HG03159 (cell line): ENCODE results near the gene PPP2R3B.
"Not testable (repeated sequence)": the region's sequence is repeated elsewhere in the genome, so short reads cannot be mapped to it uniquely, and the experiment has no call there.

Experiments used
- ATAC-seq: cut with Tn5 transposase; IDR thresholded peaks from one replicate; pipeline ENCODE4 v1.9.1; 2021; ENCODE audit warnings: mild to moderate bottlenecking, moderate library complexity; ENCODE audit not compliant: unreplicated experiment

The PPP2R3B gene

GRCh38 chrX:404656-405055 is 17.9 kb upstream of the PPP2R3B start:
- ATAC-seq = no peak

- ATAC-seq = no peak
Observed at GRCh38 chrX:402857-403256, 16.1 kb upstream of the PPP2R3B start.

GRCh38 chrX:400258-400657 is 13.6 kb upstream of the PPP2R3B start:
- no peak for ATAC-seq

- ATAC-seq = no peak
Observed at GRCh38 chrX:397575-397974, 10.9 kb upstream of the PPP2R3B start.

- ATAC-seq = no peak
Observed at GRCh38 chrX:394830-395229, 8.1 kb upstream of the PPP2R3B start.

- no peak for ATAC-seq
Observed at GRCh38 chrX:392575-392846, 5.8 kb upstream of the PPP2R3B start.

GRCh38 chrX:391717-392574 is 5.2 kb upstream of the PPP2R3B start:
- ATAC-seq = no peak

- no peak for ATAC-seq
Observed at GRCh38 chrX:390459-390858, 3.8 kb upstream of the PPP2R3B start.

GRCh38 chrX:389021-389441 is 2.3 kb upstream of the PPP2R3B start:
- ATAC-seq = no peak

- ATAC-seq = no peak
Observed at GRCh38 chrX:387729-388128, 1.0 kb upstream of the PPP2R3B start.

- peak; percentile 33 for ATAC-seq
Observed at GRCh38 chrX:386239-386767, 404 bp downstream of the PPP2R3B start.

GRCh38 chrX:385736-386135 is 971 bp downstream of the PPP2R3B start:
- not testable (repeated sequence) for ATAC-seq

GRCh38 chrX:384861-385260 is 1.8 kb downstream of the PPP2R3B start:
- no peak for ATAC-seq

- ATAC-seq = no peak
Observed at GRCh38 chrX:378443-378842, 8.3 kb downstream of the PPP2R3B start.

- not testable (repeated sequence) for ATAC-seq
Observed at GRCh38 chrX:376206-376605, 10.5 kb downstream of the PPP2R3B start.

- ATAC-seq = no peak
Observed at GRCh38 chrX:375181-376036, 11.3 kb downstream of the PPP2R3B start.

GRCh38 chrX:374596-374995 is 12.1 kb downstream of the PPP2R3B start:
- ATAC-seq = no peak

- no peak for ATAC-seq
Observed at GRCh38 chrX:373641-374471, 12.9 kb downstream of the PPP2R3B start.

GRCh38 chrX:372856-373640 is 13.7 kb downstream of the PPP2R3B start:
- ATAC-seq = no peak

- no peak for ATAC-seq
Observed at GRCh38 chrX:371907-372306, 14.8 kb downstream of the PPP2R3B start.
